GM19467 (cell line): ENCODE data around the gene PPP1R1C.
"Not testable (repeated sequence)": the region's sequence is repeated elsewhere in the genome, so short reads cannot be mapped to it uniquely, and the experiment has no call there.

Source experiments
- ATAC-seq: cut with Tn5 transposase; IDR thresholded peaks from one replicate; pipeline ENCODE4 v1.9.1; 2021; ENCODE audit warnings: mild to moderate bottlenecking, moderate library complexity; ENCODE audit not compliant: unreplicated experiment

The PPP1R1C gene

DNA sequence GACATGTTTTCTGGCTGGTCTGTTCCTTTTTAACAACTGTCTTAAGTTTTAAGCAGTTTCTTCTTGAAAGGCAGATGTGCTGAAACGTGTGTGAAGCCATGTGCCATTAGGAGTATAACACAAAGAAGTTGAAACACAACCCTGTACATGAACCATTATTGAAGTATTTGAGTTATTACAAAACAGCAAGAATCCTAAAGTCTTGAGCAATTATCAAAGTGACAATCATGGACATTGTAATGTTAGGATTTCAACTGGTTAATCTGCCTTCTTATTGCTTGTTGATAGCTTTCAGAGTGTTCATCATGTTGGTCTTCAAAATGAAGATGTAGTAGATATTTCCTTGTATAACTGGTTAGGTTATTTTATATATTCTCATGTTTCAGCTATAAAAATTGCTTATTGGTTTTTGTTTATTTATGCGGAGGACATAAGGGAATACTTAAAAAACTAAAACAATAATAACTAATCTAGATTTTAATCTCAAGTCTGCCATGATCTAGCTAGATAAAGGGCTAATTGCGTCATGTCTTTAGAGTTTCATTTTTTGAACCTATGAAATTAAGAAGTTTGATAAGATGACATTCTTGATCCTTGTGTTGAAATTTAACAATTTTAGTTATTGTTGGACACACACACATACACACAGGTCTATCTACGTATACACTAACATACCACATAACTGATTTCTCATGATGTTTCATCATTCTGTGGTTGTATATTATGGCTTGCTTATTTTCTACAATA is 21.1 kb downstream of the PPP1R1C start:
- ATAC-seq = no peak

DNA sequence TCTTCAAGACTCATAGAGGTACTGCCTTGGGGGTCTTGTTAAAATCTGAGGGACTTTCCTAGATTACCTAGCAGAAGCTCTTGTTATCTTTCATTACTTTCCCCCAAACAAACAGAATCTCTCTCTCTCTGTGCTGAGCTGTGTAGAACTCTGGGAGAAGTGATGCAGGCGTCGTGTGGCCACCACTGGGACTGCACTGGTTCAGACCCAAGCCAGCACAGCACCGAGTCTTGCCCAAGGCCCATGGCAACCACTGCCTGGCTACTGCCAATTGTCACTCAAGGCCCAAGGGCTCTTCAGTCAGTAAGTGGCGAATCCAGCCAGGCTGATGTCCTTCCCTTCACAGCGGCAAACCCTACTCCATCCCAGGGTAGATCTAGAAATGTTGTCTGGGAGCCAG is 28.6 kb downstream of the PPP1R1C start:
- ATAC-seq = no peak

DNA sequence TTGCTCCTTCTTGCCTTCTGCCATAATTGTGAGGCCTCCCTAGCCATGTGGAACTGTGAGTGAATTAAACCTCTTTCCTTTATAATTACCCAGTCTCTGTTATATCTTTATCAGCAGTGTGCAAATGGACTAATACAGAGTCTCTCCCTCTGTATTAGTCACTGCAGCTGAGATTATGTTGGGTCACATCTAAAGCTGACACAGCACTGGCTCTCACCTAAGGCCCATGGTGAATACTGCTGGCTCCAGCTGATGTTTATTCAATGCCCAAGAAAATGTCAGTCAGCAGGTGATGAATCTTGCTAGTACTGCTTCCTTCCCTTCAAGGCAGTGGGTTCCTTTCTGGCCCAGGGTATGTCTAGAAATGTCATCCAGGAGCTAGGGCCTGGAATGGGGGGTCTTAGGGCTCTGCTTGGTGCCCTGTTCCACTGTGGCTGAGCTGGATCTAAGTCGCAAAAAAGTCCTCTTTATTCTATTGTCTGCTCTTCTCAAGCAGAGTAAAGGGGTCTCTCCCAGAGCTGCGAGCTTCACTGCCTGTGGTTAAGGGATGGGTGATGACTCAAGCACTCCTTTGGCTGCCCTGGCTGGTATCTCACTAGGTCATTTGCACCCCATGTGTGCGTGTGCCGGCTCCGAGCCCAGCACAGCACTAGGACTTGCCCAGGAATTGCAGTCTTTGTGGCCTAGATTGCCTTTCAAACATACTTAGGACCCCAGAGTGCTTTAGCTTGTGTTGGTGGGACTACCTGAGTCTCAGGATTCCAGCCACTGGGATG is 29.9 kb downstream of the PPP1R1C start:
- no peak for ATAC-seq

DNA sequence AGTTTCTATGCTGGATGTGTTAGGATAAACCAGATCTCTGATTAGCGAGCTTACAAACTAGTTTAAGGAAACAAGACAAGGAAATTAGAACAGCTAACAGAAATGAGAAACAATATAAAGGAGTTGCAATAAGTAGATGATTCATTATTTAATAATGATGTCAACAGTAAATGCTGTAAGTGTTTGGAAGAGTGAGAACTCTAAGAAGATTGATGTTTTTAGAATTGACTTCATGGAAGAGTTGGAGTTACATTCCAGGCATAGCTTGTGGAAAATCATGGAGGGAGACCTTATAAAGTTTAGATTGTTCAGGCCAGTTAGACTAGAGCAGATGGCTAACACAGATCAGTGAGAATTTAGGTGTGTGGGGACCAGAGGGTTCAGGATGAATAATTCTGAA is 32.6 kb downstream of the PPP1R1C start:
- ATAC-seq = no peak

DNA sequence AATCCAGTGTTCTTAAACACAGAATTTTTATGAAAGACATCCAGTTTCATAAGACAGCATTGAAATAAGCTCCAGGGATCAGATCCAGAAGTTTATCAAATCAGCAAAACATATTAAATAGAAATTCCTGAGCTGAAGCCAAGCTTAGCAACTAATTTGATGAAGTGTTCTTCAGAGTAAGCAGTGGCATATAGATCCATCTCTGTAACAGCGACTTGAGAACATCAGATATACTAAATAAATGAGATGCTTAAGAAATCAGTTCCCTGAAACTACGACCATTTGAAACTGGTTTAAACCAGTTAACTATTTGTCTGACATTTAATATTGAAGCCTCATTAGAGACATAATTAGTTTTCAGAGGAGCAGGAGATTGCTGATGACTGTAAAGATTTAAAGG is 34.1 kb downstream of the PPP1R1C start:
- ATAC-seq = no peak

DNA sequence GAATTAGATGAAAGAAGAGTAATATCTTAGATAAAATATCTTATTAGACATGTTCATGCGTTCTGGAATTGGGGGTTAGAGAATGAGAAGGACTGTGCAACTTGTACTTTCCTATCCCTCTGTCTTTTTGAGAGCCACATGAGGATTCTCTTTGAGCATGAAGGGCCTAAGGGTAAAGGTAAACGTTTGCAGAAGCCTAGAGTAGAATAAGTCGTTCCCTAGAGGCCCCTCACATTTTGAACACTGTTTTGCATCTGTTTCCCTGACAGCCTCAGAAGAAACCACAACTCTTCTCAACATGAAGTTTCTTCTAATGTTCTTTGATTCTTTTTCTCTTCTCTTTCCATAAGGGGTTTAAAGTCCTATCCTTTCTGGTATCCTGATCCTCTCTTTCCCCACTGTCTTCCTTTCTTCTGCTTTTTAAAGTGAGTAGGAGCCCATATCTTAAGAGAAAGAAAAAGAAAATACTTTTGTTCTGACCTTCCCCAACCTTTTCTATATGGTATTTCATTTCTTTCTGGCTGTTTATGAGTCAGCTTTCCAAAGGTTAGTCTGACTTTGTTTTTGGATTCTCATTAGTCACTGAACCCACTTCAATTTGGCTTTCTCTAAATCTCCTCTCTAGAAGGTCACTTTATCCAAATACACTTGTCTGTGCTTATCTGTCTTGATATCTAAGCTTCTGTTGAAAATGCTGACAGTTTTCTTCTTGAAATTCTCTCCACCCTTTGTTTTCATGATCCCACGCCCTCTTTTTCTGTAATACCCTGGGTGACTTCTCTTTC is 34.8 kb downstream of the PPP1R1C start:
- ATAC-seq = no peak

DNA sequence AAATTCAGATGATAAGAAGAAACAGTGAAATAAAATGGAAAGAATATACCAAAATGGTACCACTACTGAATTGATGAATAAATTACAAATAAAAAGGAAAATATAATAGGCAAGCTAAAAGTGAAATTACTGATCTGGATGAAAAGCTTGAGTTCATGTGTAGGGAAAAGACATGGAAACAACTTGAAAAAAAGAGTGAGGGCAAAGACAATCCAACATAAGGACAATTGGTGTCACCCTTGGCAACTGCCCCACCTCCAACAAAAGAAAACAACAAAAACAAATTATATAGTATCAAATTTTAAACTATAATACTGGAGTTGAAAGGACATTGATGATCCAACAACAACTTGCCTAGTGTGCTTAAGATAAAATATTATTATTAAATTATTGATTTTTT is 37.6 kb downstream of the PPP1R1C start:
- ATAC-seq = no peak

DNA sequence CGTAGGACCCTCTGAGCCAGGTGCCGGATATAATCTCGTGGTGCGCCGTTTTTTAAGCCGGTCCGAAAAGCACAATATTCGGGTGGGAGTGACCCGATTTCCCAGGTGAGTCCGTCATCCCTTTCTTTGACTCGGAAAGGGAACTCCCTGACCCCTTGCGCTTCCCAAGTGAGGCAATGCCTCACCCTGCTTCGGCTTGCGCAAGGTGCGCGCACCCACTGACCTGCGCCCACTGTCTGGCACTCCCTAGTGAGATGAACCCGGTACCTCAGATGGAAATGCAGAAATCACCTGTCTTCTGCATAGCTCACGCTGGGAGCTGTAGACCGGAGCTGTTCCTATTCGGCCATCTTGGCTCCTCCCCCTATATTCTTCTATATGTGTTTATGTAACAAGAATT is 45.2 kb downstream of the PPP1R1C start:
- not testable (repeated sequence) for ATAC-seq

DNA sequence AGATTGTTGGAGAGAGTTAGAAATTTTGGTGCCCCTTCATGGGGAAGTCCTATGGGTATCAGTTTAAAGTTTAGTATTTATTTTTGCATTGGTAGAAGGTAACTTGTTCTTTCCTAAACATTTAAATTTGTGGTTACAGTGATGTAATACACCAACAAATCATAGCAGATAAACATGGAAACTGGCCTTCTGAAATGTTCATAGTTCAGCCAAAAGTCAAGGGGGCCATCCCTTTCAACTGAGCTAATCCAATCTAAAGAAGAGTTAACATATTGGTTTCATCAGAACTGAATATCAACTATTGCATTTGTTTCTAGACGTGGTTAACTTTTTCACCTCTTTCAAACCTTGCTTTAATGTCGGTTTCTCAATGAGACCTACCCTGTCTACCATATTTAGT is 46.3 kb downstream of the PPP1R1C start:
- no peak for ATAC-seq

DNA sequence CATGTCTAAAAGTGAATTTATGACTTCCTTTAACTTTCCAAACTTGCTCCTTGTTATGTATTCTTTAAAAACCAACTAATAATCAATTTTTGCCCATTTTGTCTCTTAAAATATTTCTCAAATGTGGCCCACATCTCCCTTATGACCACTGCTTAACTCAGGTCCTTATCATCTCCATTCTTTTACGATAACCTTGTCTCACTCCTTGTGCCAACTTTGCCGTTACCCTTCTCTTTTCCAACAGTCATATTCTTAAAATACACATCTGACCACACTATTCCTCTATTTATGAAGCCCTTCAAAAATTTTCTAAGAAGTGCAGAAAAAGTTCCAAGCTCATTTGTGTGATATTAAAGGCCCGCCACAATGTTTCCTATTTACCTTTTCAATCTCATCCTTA is 47.8 kb downstream of the PPP1R1C start:
- no peak for ATAC-seq

DNA sequence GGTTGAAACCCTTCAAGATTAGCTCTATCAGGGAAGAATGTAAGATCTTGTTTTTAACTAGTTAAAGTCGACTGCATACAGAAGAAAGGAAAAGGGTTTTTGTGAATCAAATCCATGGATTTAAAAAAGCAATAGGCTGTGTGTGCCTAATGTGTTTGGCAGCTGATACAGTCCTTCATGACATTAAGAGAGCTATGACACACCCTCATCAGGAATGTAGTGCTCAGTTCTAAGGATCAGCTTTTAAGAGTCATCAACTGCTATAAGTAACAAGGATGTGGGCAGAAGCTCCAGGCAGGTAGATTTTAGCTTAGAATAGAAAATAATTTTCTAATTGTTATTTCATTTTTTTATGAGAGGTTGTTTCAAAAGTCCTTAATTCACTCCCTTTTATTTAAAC is 52.9 kb downstream of the PPP1R1C start:
- no peak for ATAC-seq

DNA sequence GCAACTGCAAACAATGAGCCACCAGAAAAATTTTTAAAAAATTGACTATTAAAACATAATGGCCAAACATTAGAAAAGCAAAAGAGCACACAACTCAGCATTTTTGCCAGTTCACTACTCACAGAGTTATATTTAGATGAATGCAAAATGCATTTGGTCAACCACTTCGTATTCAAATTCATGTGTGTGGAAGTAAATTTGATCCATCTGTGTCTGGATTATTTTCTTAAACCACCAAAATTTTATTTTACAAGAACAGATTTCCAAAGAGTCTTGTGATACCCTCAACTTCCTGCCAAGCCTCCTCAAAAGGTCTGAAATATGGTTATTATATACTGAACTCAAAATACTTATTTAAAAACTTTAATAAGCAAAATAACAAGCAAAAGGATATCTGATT is 57.4 kb downstream of the PPP1R1C start:
- ATAC-seq = no peak

DNA sequence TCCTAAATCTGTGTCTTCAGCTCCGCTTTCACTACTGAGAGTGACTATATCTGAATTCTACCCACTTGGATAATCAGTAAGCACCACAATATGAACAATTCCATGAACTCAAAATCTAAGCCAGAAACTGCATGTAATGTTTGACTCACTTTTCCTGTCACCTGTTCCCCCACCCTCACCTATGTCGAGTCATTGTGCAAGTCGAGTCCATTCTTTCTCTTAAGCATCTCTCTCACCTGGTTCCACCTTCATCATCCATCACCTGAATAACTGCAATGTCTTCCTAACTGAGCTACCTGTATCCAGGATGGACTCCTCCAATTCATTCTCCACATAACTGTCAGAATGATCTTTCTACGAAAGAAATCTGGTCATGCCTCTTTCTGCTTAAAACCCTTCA is 58.2 kb downstream of the PPP1R1C start:
- no peak for ATAC-seq

DNA sequence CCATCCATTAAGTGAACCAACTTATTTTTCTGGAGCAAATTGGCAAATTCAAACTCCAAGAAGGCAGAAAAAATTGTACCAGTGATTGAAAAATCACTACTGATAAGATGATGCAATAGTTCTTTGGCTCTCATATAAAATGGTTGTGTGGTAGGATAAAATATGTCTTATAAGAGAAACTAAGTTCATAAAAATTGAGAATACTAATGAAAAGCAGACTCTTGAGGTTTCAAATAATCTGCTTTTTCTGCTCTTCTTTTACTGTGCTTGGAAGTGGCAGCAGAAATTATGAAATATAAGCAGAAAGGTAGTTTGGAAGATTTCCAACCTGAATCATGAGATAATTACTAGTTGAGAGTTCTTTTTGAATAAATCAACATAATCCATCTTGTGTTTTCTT is 61.9 kb downstream of the PPP1R1C start:
- no peak for ATAC-seq

DNA sequence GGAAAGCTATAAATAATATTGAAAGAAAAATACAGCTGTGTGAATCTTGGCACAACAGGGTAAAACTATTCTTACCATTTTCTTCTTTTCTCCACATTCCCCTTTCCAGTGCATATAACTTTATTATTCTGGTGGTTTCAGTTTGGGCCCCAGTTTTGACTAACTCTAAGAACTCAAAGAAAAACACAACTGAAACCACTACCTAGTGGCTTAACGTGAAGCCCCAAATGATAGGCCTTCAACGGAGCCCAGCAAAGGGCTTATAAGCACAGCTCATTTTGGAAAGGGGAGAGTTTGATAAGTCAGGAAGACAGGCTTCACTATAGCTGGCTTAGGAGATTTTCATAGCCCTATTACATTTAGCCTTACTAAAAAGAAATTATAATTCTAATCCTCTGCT is 62.4 kb downstream of the PPP1R1C start:
- ATAC-seq = no peak

DNA sequence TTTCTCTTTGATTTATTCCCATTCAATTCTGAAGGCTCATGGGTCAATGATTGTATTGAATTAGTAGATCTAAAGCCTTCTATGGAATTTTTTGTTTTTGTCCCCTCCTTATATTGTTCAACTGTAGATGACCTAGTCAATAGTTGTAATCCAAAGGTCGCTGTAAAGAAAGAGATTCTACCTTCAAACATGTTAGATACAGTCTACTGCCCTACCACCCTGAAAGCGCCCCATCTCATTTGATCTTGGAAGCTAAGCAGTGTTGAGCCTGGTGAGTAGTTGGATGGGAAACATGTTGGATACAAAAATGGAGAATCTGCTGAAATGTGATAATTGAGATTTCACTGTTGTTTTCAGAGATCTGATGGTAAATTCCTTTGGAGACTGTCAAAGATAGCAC is 63.0 kb downstream of the PPP1R1C start:
- ATAC-seq = no peak

DNA sequence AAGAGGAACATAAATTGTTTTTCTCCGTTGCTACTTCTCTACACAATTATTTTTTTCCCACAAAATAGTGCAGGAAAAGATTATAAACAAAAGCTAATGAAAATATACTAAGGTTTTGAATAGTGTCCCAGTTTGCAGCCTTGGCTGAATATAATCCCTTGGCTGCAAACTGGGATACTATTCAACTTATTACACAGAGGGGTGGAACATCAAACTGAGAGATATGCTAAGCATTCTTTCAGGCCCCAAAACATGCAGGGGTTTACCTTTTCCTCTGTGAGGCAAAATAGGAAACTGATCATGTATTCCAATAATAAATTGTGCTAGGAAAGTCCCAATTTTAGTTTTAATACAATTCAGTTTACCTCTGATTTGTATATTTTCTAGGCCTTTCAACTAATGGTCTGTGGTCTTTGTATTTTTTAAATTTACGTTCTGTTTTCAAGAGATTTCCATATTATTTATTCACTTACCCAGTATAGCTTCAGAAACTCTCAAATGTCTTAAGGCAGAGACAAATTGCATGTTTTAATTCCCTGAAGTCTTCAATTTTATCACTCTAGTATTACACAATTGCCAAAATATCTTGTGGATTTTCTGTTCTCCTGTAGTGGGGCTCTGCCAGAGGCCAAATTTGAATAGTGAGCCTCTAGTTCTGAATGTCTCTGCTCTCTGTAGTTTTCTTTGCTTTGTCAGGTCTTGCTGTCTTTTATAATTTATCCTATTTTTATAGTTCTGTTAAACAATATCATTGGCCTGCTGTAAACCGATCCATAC is 63.9 kb downstream of the PPP1R1C start:
- no peak for ATAC-seq

DNA sequence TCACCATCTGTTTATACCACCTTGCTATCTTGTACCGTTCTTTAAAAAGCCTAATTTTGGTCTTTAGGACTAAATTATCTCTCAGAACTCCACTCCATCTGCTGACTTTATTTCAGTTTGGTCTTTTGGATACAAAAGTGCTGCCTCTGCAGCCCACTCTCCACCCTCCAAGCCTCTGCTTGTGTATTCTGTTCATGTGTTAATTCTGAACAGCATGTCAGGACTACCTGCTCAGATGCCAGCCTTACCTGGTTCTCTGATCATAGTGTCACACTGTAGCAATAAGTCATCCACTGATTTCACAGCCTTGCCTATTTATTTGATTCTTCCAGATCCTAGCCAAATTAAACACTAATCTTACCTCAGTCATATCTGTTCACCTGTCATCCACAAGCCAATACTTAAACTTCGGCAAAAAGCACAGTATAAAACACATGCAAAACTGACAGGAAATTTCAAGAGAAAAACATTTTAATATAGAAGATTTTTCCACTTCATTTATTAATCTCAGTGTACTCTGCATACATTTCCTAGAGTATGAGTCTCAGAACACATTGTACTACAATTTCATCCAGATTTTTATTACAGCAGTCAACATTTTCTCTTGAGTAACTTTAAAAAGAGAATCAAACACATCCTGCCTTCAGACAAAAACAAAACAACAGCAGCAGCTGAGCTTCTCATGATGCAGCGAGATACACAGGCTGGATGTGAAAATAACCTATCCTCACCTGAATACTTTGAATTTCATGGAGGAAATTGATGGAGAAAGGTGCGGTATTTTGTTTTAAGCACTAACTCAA is 64.9 kb downstream of the PPP1R1C start:
- ATAC-seq = no peak

DNA sequence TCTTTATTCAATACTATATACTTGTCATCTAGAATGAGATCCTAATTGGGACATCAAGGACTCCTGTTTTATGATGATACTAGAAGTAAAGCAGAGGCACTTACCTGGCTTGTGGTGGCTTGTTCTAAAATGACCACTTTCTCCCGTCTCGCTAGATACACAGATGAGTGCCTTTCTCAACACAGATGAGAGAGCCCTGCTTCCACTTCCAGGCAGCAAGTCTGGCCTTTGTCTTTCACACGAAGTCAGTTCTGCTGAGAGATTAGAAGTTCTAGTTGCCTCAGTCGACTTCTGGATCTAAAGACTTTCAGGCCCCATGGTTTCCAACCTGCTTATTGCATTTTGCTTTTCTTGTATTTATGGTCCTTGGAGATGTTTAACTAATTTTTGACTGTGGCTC is 70.3 kb downstream of the PPP1R1C start:
- ATAC-seq = no peak

DNA sequence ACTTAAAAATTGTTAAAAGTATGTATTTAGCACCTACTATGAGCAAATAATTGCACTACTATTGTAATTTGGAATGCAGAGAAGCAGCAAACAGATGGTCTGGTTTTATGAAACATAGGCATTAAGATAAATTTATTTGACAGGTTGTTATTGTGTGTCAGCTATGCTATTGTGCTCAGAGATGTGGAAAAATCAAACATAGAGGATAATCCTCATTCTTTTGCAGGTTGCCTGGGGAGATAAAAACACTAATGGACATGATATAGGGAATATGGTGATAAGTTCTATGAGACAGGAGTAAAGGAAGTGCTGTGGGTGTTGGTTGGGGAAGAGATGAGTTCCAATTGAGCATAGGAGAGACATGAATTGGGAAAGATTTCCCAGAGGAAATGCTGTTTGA is 71.3 kb downstream of the PPP1R1C start:
- no peak for ATAC-seq
